Mammary epithelial cell (primary cell): Measurements from ENCODE around the gene ARIH2.

Experiments
- EZH2 ChIP-seq: IDR thresholded peaks from 2 replicates; pipeline ENCODE4 v1.6.1; 2012; ENCODE audit warnings: low read length, inconsistent platforms, borderline replicate concordance
- TF ChIP-seq, protein P1 (sequence below), 2 donors: IDR thresholded peaks in 1 of 2; conservative IDR thresholded peaks in 1 of 2; 2 replicates each; pipeline ENCODE4 v1.5.1; 2011 to 2012; ENCODE audit warnings: inconsistent platforms in 2 of 2, low read length in 2 of 2, mild to moderate bottlenecking in 2 of 2, control low read depth in 1 of 2, low read depth in 1 of 2; ENCODE audit not compliant: insufficient read depth in 1 of 2; ENCODE audit errors: extremely low read depth in 1 of 2

DNA sequence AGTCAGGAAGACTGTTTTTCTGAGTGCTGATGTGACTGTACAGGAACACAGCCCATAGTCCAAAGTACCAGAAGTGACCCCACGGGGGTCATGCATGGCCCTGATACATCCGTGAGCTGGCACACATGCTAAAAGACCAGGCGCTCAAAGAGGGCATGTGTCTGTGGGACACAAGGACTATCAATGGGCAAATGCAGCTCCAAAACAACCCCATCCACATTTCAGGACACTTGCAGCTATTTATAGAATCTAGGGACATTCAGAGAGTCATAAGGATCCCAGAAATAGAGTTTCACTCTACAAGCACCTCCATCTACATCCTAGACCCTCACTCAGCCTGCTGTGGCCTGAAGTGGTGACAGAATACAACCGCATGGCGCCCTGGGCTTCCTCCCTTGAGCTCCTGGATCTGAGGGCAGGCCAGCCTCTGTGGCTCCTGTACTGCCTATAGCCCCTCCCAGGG is 37.0 kb upstream of the ARIH2 start:
- TF ChIP-seq, protein P1, sequence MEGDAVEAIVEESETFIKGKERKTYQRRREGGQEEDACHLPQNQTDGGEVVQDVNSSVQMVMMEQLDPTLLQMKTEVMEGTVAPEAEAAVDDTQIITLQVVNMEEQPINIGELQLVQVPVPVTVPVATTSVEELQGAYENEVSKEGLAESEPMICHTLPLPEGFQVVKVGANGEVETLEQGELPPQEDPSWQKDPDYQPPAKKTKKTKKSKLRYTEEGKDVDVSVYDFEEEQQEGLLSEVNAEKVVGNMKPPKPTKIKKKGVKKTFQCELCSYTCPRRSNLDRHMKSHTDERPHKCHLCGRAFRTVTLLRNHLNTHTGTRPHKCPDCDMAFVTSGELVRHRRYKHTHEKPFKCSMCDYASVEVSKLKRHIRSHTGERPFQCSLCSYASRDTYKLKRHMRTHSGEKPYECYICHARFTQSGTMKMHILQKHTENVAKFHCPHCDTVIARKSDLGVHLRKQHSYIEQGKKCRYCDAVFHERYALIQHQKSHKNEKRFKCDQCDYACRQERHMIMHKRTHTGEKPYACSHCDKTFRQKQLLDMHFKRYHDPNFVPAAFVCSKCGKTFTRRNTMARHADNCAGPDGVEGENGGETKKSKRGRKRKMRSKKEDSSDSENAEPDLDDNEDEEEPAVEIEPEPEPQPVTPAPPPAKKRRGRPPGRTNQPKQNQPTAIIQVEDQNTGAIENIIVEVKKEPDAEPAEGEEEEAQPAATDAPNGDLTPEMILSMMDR (conservative IDR thresholded peaks at IDR 0.05 in 1 of 2, IDR thresholded peaks at IDR 0.05 in 1 of 2; ENCODE audit: extremely low read depth in 1 of 2, insufficient read depth in 1 of 2, low read depth in 1 of 2, low read length in 2 of 2), result no peak
- no peak for TF ChIP-seq EZH2
